Right lung (tissue), 5 donors: ENCODE data around the gene RPL35. TPM values are rescaled to one million over a fixed set of nuclear protein-coding genes. Genes with fewer than 3 reads are reported as not detected.

ENCODE experiments used
- DNase-seq, 2 donors: peaks; one replicate each; pipeline ENCODE4 v3.0.0-alpha.2; 2013
- polyA plus RNA-seq, 5 donors: library from polyadenylated mRNA; unstranded; fragments of 120-200 nt; gene quantifications; one replicate each; pipeline versions ENCODE4 v1.2.1 to v1.2.3, GENCODE V29; 2013; ENCODE audit warnings: inconsistent platforms in 1 of 5, low replicate concordance in 1 of 5; ENCODE audit not compliant: insufficient read length in 5 of 5, insufficient read depth in 1 of 5

Gene RPL35
- polyA plus RNA-seq, 5 donors: 898 to 1,630 (median 1,039) TPM

- no peak for DNase-seq
Observed at GRCh38 chr9:124880501-124880900, 18.7 kb upstream of the RPL35 start.

GRCh38 chr9:124879226-124879625 lies 17.5 kb upstream of the RPL35 start:
- no peak for DNase-seq

GRCh38 chr9:124878518-124878917 lies 16.8 kb upstream of the RPL35 start:
- DNase-seq: no peak

GRCh38 chr9:124878021-124878420 lies 16.3 kb upstream of the RPL35 start:
- DNase-seq: no peak

- no peak for DNase-seq
Observed at GRCh38 chr9:124877021-124877782, 15.4 kb upstream of the RPL35 start.

GRCh38 chr9:124875501-124875900 lies 13.7 kb upstream of the RPL35 start:
- no peak for DNase-seq

- DNase-seq: no peak
Observed at GRCh38 chr9:124873664-124874063, 11.9 kb upstream of the RPL35 start.

GRCh38 chr9:124871156-124871561 lies 9.4 kb upstream of the RPL35 start:
- DNase-seq: no peak

GRCh38 chr9:124870723-124871122 lies 9.0 kb upstream of the RPL35 start:
- no peak for DNase-seq

GRCh38 chr9:124869986-124870560 lies 8.3 kb upstream of the RPL35 start:
- DNase-seq: no peak

- DNase-seq: no peak
Observed at GRCh38 chr9:124869466-124869985, 7.8 kb upstream of the RPL35 start.

- DNase-seq: peak; percentile 79
Observed at GRCh38 chr9:124868511-124869465, 7.0 kb upstream of the RPL35 start.

- no peak for DNase-seq
Observed at GRCh38 chr9:124863371-124863871, 1.7 kb upstream of the RPL35 start.

GRCh38 chr9:124860582-124861341 lies 995 bp downstream of the RPL35 start:
- DNase-seq: no peak

- DNase-seq: no peak
Observed at GRCh38 chr9:124859803-124860581, 1.8 kb downstream of the RPL35 start.

- DNase-seq: no peak
Observed at GRCh38 chr9:124858330-124859046, 3.3 kb downstream of the RPL35 start.

GRCh38 chr9:124857533-124858162 lies 4.1 kb downstream of the RPL35 start:
- DNase-seq: no peak

- no peak for DNase-seq
Observed at GRCh38 chr9:124855944-124856765, 5.6 kb downstream of the RPL35 start.
